ENCODE results near the gene SH2D5.

Gene SH2D5

DNA sequence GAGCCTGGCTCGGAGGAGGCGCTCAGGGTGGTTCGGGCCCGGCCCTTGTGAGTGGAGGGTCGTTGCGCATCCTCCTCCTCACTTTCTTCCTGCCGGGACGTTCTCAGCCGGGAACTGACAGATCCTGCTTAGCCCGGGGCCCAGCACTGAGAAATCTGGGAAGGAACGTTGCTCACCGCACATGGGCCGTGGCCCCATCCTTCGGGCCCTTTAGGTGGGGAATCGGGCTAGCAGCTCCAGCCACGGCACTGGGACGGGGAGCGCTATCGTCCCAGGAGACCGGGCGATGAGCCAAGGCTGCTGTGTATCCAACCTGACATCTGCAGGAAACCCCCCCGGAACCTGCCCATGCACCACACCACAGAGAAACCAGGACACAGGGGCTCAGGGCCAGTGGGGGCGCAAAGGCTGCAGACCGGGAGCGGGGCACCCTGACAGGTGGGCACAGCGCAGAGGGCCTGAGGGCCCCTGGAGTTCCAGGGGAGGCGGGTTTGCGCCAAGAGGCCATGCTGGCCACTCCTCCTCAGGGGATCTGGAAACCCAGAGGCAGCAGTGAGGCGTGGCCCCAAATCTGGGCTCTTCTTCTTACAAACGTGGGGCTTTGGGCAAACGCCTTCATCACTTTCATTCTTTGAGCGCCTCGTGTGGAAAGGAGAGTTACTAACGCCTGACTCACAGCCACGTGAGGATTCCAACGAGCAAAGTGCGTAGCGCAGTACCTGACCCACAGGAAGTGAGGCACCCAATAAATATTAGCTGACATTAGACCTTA is at the start of gene SH2D5:
Gene SH2D5 (minus strand): TSS at position 116 of the 772 bp plus-strand sequence. CDS start 4,659 bp downstream, outside the sequence.
- no peak for DNase-seq

DNA sequence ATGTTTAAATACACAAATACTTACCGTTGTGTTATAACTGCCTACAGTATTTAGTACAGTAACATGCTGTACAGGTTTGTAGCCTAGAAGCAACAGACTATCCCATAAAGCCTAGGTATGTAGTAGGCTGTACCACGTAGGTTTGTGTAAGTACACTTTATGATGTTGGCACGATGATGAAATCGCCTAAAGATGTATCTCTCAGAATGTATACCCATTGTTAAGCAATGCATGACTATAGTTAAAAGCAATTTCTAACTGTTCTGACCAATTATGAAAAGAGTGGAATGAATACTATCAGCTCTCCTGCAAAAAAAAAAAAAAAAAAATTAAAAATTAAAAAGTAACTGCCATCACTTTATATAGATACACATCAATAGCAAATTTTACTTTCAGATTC is 43.2 kb upstream of the SH2D5 start:
- no peak for DNase-seq

- no peak for DNase-seq
Measured at GRCh38 chr1:20771780-20772179, 39.3 kb upstream of the SH2D5 start.

- no peak for DNase-seq
Measured at GRCh38 chr1:20770314-20771087, 38.0 kb upstream of the SH2D5 start.

GRCh38 chr1:20767271-20767670 is 34.8 kb upstream of the SH2D5 start:
- DNase-seq = no peak

DNA sequence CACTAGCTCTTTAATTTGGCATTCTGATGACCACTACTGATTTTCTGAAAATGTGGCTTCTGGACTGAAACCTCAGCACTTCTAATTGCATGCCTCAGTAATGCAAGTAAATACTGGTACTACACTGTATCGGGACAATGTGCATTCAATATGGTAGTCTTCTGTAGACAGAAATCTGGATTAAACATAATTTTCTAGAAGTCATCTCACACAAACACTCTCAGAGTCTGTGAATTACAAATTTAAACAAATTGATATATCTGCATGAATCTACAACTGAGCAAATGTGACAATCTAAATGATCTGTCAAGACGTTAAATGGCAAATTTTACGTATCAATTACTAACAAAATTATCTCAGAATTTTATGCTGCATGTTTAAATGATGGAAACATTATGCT is 30.9 kb upstream of the SH2D5 start:
- no peak for DNase-seq

- DNase-seq = no peak
Measured at GRCh38 chr1:20760322-20760721, 27.8 kb upstream of the SH2D5 start.

GRCh38 chr1:20753589-20753988 is 21.1 kb upstream of the SH2D5 start:
- no peak for DNase-seq

DNA sequence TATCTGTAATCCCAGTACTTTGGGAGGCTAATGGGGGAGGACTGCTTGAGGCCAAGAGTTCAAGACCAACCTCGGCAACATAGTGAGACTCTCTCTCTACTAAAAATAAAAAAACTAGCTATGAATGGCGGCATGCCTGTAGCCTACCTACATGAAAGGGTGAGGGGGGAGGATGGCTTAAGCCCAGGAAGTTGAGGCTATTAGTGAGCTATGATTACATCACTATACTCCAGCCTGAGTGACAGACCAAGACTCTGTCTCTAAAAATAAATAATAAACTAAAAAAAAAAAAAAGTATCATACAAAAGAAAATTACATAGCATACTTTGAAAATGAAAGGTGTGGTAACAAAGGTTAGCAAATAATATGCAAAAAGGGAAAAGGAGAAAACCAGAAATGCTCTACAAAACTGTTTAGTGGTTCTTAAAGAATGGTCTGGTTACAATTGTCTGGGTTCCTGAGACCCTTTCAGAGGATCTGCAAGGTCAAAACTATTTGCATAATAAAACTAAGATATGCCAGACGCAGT is 19.0 kb upstream of the SH2D5 start:
- DNase-seq = no peak

DNA sequence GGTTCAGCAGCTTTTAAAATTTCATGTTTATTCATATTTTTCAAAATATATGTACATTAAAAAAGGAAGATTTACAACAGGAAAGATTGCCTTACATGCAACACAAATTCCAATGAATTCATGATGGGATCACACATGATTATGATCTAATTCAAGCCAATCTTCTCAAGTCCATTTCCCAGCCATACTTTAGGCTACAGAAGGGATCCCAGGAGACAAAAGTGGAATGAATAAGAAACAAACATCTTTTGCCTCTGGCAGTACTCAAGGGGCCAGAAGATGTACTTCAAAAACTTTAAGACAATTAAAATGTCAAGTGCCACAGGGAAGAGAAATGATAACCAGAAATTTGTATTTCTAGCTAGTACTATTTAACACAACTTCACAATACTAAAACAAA is 10.2 kb upstream of the SH2D5 start:
- DNase-seq = no peak

DNA sequence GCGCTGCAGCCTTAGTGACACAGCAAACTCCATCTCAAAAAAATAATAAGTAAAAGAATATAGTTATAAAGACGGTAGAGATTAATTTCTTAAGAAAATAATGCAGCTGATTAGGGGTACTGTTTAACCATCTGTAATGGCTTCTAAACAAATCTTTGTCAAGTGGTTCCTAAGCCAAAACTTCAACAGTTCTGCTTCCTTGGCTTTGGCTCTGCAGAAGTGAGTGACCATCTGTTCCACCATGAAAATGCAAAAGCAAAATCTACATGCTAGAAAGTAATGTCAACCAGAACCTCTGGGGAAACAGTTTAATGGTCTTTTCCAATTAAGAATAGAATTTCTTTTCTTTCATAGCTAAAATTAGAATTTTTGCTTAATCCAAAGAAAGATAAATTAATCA is 8.3 kb upstream of the SH2D5 start:
- no peak for DNase-seq

DNA sequence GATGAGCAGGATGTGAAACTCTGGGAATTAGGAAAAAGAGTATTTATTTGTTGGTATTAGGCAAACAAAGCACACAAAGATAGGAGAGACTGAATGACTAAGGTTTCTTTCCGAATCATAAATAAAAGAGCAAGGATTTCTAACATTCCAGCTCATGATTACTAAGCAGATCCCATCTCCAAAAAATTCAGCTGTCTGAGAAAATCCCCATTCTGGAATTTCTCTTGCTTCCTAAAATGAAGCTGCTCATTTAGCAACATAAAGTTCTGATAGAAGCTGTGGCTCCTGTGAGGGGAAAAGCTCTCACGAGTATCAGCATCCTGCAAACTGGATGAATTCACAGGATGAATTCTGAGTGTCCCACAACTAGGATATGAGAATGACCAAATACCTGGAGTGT is 6.7 kb upstream of the SH2D5 start:
- DNase-seq = no peak

DNA sequence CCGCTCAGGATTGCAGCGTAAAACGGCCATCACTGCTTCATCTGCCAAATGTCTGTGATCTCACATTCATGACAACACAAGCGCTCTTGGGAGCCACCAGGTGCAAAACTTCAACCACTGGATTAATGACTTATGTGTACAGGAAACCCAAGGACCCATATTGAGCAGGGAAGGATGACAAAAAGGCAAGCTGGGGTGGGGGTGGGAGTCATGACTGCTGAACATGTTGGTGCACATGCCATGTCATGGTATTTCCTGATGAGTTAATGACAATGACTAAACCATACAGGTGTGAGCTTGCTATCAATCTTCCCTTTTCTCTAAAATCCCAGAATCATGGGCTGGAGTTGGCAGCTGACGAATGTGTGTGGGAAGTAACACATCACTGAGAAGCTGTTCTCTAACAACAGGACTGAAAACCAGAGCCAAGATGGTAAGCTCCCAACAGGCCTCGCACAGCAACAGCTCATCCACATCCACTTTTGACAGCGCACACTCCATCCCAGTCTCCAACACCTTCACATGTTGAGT is 3.1 kb upstream of the SH2D5 start:
- no peak for DNase-seq

DNA sequence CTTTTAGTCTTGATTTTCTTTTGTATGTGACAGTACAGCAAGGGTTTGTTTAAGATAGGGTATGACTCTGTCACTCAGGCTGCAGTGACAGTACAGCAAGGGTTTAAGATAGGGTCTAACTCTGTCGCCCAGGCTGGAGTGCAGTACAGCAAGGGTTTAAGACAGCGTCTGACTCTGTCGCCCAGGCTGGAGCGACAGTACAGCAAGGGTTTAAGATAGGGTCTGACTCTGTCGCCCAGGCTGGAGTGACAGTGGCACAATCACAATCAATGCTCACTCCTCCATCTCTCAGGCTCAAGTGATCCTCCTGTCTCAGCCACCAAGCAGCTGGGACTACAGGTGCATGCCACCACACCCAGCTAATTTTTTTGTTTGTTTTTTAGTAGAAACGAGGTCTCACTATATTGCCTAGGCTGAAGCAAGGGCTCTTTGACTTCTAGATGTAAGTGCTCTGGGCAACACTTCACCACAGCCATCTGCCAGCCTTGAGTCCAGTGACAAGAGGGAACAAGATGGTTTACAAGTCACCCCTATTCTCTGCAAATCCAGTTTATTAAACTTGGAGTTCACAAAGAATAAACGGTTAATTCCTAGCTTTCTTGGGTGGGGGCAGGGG is 965 bp upstream of the SH2D5 start:
- no peak for DNase-seq

DNA sequence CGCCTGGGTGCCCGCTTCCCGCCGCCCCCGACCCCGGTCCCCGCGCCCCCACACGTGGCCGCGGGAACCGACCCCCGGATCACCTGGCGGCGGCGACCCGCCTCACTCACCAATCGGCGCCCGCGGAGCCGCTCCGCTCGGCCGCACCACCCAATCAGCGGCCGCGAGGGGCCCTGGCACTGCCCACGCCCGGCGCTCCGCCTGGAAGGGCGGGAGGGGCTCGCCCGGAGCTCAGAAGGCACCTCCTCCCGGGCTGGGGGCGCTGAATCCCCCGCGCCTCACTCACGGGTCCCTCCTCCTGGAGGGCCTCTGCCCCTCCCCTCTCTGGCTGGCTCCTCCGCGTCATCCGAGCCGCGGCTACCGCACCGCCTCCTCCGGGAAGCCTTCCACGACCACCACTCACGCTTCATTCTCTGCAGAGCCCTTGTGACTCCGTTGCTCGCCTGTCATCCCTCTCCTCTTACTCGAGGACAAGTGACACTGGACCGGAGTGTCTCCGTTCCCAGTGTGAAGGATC is 374 bp downstream of the SH2D5 start:
- peak; percentile 8 for DNase-seq

DNA sequence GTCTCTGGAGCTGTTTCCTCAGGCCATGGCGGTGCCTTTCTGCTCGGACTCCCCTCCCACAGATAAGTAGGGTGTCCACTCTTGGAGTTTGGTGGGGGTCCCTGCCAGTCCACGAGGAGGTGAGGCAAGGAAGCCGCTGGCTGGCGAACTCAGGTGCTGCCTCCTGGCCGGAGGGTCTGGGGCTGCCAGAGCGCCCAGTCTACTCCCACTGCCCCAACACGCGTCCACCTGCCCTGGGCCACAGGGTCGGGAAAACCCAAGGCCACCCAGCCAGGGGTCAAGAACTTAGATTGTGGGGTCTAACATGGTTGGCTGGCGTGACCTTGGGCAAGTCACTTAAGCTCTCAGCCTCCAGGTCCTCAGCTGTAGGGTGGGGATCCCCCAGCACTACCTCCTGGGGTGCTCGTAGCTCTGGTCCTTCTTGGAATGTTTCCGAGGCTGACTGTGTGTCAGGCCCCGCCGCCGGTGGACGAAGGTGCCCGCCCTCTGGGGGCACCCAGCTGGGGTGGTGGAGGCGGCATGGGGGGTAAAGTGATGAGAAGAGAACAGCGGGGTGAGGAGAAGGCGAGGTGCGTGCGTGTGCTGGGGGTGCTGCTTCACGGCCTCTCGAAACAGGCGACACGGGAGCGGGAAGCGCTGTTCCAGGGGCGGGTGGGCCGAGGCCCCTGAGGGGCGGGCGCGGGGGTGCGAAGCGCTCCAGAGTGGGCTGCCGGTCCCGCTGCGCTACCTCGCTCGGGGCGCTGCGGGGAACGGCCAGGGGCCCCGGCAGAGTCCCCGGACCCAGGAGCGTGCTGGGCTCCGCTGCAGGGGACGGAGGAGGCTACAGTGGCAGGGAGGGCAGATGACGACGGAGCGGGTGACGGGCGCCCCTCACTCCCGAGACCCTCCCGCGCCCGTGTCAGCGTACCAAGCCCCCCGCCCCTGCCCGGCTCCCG is 1.2 kb downstream of the SH2D5 start:
- no peak for DNase-seq

DNA sequence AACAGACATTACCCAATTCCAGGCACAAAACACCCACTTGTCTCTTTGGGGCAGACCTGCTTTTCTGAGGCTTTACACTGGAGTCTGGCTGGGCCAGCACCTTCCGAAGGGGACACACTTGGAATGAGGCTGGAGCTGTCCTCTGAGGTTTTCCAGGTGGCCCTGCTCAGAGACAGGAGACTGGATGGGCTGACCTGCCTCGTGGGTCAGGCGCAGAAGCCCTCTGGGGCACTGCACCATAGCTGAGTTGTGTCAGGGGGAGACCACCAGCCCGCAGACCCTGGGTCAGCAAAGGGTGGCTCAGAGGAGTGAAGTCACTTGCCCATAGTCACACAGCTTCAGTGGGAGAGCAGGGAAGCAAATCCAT is 1.8 kb downstream of the SH2D5 start:
- DNase-seq = no peak

DNA sequence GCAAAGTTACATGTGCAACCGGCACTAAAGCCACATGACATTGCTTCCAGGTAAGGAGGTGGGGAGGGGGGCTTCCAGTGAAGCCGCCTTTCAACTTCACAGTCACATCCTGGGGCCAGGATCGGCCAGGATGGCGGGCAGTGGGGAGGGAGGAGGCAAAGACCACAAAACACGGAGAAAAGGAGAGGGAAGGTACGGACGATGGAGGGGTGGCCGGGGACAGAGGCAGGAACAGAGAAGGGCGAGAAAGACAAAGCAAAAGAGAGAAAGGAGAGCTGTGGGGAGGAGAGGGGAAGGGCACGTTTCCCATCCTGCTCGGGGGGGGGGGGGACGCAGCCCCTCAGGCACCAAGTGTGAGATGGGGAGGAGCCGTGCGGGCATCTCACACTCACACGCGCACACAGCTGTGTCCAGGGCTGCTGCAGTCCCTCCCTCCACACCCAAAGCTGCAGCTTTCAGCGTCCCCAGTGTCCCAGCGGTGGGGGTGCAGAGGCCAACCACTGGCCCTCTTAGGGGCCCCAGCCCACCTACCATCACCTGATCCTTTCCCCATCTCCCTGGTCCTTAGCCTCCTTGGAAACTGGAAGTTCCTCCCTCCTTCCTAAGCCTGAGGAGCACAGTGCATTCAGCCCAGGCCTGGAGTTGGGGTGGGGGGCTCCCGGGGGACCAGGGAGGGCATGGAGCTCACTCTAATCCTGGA is 2.4 kb downstream of the SH2D5 start:
- no peak for DNase-seq

GRCh38 chr1:20729155-20729931 is 3.2 kb downstream of the SH2D5 start:
- no peak for DNase-seq

GRCh38 chr1:20728371-20729154 is 3.9 kb downstream of the SH2D5 start:
- DNase-seq = no peak

Data from NCI-H526 treated with DMSO at 0.1 percent for 48 hours (cell line).